Fibroblast of mammary gland (primary cell): ENCODE data around the gene TCOF1.

ENCODE experiments used
- DNase-seq: peaks from one replicate; pipeline ENCODE4 v3.0.0-alpha.2; 2010; ENCODE audit warnings: low read depth
- H3K4me3 ChIP-seq: 2 replicates; pipeline ENCODE4 v1.5.1; 2011; ENCODE audit warnings: low read depth, mild to moderate bottlenecking, low read length, moderate library complexity; ENCODE audit not compliant: control insufficient read depth
- TF ChIP-seq, protein P1 (sequence below): conservative IDR thresholded peaks from 2 replicates; pipeline ENCODE4 v1.5.1; 2011; ENCODE audit warnings: low read depth, low read length, inconsistent platforms; ENCODE audit not compliant: control insufficient read depth, insufficient read depth

TCOF1 gene

DNA sequence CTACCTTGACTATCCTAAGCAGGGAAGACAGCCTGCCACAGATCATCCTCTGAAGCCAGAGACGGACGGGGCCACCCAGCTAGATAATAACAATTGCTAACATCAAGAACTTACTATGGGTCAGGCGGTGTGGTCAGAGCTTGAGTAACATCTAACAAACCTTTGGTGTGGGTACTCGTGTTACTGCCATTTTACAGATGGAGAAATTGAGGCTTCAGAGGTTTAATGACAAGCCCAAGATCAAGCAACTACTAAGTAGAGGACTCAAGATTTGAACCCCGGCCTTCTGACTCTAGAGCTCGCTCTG, 38.1 kb upstream of the TCOF1 start:
- TF ChIP-seq, protein P1, sequence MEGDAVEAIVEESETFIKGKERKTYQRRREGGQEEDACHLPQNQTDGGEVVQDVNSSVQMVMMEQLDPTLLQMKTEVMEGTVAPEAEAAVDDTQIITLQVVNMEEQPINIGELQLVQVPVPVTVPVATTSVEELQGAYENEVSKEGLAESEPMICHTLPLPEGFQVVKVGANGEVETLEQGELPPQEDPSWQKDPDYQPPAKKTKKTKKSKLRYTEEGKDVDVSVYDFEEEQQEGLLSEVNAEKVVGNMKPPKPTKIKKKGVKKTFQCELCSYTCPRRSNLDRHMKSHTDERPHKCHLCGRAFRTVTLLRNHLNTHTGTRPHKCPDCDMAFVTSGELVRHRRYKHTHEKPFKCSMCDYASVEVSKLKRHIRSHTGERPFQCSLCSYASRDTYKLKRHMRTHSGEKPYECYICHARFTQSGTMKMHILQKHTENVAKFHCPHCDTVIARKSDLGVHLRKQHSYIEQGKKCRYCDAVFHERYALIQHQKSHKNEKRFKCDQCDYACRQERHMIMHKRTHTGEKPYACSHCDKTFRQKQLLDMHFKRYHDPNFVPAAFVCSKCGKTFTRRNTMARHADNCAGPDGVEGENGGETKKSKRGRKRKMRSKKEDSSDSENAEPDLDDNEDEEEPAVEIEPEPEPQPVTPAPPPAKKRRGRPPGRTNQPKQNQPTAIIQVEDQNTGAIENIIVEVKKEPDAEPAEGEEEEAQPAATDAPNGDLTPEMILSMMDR, result no peak
- no peak for DNase-seq
- H3K4me3 ChIP-seq, result no peak overlapping the region

DNA sequence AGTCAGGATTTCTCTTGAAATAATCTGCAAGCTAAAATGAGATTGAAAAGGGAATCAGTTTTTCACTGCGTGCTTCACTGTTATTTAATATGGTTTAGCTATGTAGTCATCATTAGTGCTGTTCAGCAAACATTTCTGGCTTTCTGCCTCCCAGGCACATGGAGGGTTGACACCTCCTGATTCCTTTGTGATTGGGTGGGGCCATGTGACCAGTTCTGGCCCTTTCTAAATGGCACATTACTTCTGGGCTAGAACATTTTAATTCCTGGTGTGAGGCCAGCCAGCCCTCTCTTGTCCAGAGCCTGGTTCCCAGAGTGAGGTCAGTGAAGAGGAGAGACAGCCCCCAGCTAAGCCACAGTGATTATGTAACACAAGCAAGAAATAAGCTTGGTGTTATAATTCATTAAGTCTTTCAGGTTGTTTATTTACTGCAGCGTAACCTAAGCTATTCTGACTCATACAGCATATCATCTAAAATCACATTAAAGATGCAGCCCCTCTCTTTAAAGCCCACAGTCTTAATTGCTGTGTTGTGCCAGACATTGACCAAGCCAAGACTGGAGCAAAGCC, 37.4 kb upstream of the TCOF1 start:
- DNase-seq, result peak; percentile 94
- no peak overlapping the region for H3K4me3 ChIP-seq
- TF ChIP-seq, protein P1, result no peak

DNA sequence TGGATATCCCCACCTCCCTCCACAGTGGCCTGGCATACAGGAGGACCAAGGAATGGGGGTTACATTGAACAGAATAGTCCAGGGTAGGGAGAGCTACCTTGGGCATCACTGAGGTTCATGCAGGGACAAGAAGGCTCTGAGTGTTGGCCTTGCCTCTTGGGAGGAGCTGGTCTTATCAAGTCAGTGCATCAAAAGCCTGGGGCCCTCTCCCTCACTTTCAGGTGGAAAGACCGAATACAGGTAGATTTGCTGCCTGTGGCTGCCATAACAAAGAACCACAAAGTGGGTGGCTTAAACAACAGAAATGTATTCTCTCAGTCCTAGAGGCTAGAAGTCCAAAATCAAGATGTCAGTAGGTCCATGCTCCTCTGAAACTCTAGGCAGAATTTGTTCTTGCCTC, 36.3 kb upstream of the TCOF1 start:
- H3K4me3 ChIP-seq, result no peak overlapping the region
- TF ChIP-seq, protein P1, result no peak
- DNase-seq, result no peak

DNA sequence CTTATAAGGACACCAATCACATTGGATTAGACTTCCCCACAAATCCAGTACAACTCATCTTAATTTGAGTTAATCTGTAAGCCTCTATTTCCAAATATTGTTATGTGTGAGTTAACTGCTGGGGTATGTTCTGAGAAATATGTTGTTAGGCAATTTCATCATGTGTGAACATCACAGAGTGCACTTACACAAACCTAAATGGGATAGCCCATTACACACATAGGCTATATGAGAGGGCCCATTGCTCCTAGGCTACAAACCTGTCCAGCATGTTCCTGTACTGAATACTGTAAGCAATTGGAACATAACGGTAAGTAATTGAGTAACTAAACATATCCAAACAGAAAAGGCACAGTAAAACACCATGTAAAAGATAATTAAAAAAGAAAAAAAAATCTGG, 35.7 kb upstream of the TCOF1 start:
- DNase-seq, result peak; percentile 29
- H3K4me3 ChIP-seq, result no peak overlapping the region
- TF ChIP-seq, protein P1, result no peak

DNA sequence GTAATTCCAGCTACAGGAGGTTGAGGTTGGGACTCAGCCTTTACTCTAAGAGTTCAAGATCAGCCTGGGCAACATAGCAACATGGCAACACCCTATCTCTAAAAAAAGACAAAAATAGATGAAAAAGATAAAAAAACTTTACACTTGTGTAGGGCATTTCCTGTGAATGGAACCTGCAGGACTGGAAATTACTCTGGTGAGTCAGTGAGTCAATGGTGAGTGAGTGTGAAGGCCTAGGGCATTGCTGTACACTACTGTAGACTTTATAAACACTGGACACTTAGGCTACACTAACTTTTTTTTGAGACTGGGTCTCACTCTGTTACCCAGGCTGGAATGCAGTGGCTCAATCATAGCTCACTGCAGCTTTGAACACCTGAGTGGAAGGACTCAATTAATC, 35.3 kb upstream of the TCOF1 start:
- H3K4me3 ChIP-seq, result no peak overlapping the region
- DNase-seq, result peak; percentile 64
- TF ChIP-seq, protein P1, result no peak

DNA sequence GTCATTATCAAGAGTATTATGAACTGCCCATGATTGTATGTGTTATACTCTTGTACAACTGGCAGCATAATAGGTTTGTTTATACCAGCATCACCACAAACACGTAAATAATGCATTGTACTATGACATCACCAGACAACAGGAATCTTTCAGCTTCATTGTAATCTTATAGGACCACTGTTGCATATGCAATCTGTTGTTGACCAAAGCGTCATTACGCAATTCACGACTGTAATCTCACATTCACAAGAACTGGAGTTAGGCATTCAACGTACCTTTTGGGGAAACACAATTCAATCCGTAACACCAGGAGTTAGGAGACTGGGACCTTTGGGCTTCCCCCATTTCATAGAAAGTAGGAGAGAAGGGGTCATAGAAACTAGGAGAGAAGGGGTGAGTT, 34.4 kb upstream of the TCOF1 start:
- TF ChIP-seq, protein P1, result no peak
- no peak overlapping the region for H3K4me3 ChIP-seq
- peak; percentile 27 for DNase-seq

DNA sequence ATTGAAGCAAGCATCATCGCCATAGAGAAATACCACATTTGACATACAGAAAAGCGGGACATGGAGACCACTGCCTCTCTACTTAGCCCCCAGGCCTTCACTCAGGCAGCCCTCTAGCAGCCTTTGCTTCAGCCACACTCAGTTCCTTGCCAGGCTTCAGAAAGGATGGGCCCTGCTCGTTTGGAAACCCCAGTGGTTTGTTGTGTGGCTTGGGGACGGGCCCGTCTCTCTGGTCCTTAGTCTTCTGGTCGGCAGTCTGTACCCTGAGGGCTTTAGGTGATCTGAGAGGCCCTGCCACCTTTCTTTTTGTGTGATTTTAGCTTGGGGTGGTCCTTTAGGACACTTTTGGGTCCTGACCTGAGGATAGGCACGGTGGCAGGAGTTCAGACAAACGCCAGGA, 33.7 kb upstream of the TCOF1 start:
- no peak for DNase-seq
- TF ChIP-seq, protein P1, result no peak
- no peak overlapping the region for H3K4me3 ChIP-seq
